SU-DHL-6 (cell line): ENCODE data around the gene ANO9.

Experiments
- H2AFZ ChIP-seq: fragments of 200-600 bp; sonication (generic); 2 replicates; pipeline ENCODE4 v1.6.1; 2014; ENCODE audit warnings: low read depth, mild to moderate bottlenecking, moderate library complexity, mixed read lengths, antibody characterized with exemption, low read length; ENCODE audit not compliant: severe bottlenecking
- H3F3A ChIP-seq: fragments of 200-600 bp; shearing (Covaris generic); 2 replicates; pipeline ENCODE4 v1.6.0; 2016; ENCODE audit warnings: antibody characterized with exemption, mild to moderate bottlenecking; ENCODE audit not compliant: insufficient read depth
- H3K27ac ChIP-seq: fragments of 200-600 bp; sonication (generic); 2 replicates; pipeline ENCODE4 v1.5.1; 2016; ENCODE audit warnings: low read depth, mild to moderate bottlenecking, low read length, moderate library complexity, mixed read lengths
- H3K27me3 ChIP-seq: fragments of 200-600 bp; sonication (generic), shearing (Covaris generic); 2 replicates; pipeline ENCODE4 v1.6.0; 2014; ENCODE audit warnings: mild to moderate bottlenecking, low read length
- H3K36me3 ChIP-seq: fragments of 200-600 bp; sonication (generic); 2 replicates; pipeline ENCODE4 v1.6.1; 2014; ENCODE audit warnings: mild to moderate bottlenecking, low read length, mixed read lengths
- H3K4me2 ChIP-seq: fragments of 300-600, 200-600 bp; shearing (Covaris generic), sonication (generic); 2 replicates; pipeline ENCODE4 v1.6.0; 2014; ENCODE audit warnings: low read length, low read depth, mild to moderate bottlenecking; ENCODE audit not compliant: poor library complexity, severe bottlenecking
- H3K4me3 ChIP-seq: fragments of 200-600 bp; sonication (generic); 2 replicates; pipeline ENCODE4 v1.5.1; 2014; ENCODE audit warnings: antibody characterized with exemption, low read length, mild to moderate bottlenecking, mixed read lengths; ENCODE audit not compliant: insufficient read depth, poor library complexity, severe bottlenecking
- H3K79me2 ChIP-seq: fragments of 200-600 bp; sonication (generic); 2 replicates; pipeline ENCODE4 v1.6.1; 2014; ENCODE audit warnings: mild to moderate bottlenecking, low read length, moderate library complexity; ENCODE audit not compliant: insufficient read depth
- H3K9ac ChIP-seq: fragments of 200-600 bp; sonication (generic); 2 replicates; pipeline ENCODE4 v1.7.0; 2014; ENCODE audit warnings: mild to moderate bottlenecking, low read length
- H3K9me2 ChIP-seq: fragments of 200-600 bp; sonication (generic); replicated peaks from 2 replicates; pipeline ENCODE4 v1.6.1; 2014; ENCODE audit warnings: low read length; ENCODE audit not compliant: insufficient read depth
- H3K9me3 ChIP-seq: fragments of 200-600 bp; sonication (generic); 2 replicates; pipeline ENCODE4 v1.6.1; 2014; ENCODE audit warnings: low read length, mixed read lengths; ENCODE audit not compliant: insufficient read depth
- H4K20me1 ChIP-seq: fragments of 200-600 bp; sonication (generic); 2 replicates; pipeline ENCODE4 v1.6.1; 2014; ENCODE audit warnings: low read depth, mild to moderate bottlenecking, antibody characterized with exemption, low read length, moderate library complexity, mixed read lengths
- CTCF ChIP-seq: fragments of 200-600 bp; sonication (generic); IDR thresholded peaks from one replicate; pipeline ENCODE4 v1.5.1; 2017; ENCODE audit warnings: antibody characterized with exemption, mild to moderate bottlenecking, low read length, moderate library complexity; ENCODE audit not compliant: insufficient read depth, poor library complexity, severe bottlenecking
- EZH2phosphoT487 ChIP-seq: fragments of 200-600 bp; sonication (generic), shearing (Covaris generic); conservative IDR thresholded peaks from 2 replicates; pipeline ENCODE4 v1.6.1; 2018; ENCODE audit warnings: mild to moderate bottlenecking, antibody characterized with exemption, low read length, moderate library complexity, mixed read lengths

ANO9 gene

GRCh38 chr11:479311-479710 lies 37.5 kb upstream of the ANO9 start:
- Histone ChIP-seq H3K4me2 (no peak overlapping the region), H3K27me3 (no peaks in the 10 kb centered on the region), H2AFZ (no peak overlapping the region), H3K9me2 (no peaks in the 10 kb centered on the region), H3K4me3 (no peak overlapping the region), H3K36me3 (no peaks in the 10 kb centered on the region), H3K9ac (no peak overlapping the region), H3K27ac (no peak overlapping the region), H4K20me1 (no peaks in the 10 kb centered on the region), H3K9me3 (no peaks in the 10 kb centered on the region), H3K79me2 (no peaks in the 10 kb centered on the region), H3F3A (no peaks in the 10 kb centered on the region)
- TF ChIP-seq EZH2phosphoT487 (no peak), CTCF (no peak)

GRCh38 chr11:477052-477715 lies 35.4 kb upstream of the ANO9 start:
- Histone ChIP-seq H3K9me2 (no peaks in the 10 kb centered on the region), H4K20me1 (no peaks in the 10 kb centered on the region), H3K9me3 (no peaks in the 10 kb centered on the region), H3K27ac (no peak overlapping the region), H3K9ac (no peak overlapping the region), H3K27me3 (no peaks in the 10 kb centered on the region), H3K36me3 (no peaks in the 10 kb centered on the region), H3F3A (no peaks in the 10 kb centered on the region), H3K79me2 (no peaks in the 10 kb centered on the region), H3K4me3 (no peak overlapping the region), H3K4me2 (no peak overlapping the region), H2AFZ (no peak overlapping the region)
- TF ChIP-seq EZH2phosphoT487: no peak
- no peak for TF ChIP-seq CTCF

- Histone ChIP-seq H3K79me2 (no peaks in the 10 kb centered on the region), H3K9me3 (no peaks in the 10 kb centered on the region), H2AFZ (no peak overlapping the region), H3K9me2 (no peaks in the 10 kb centered on the region), H3K27ac (no peak overlapping the region), H3K4me2 (no peak overlapping the region), H3K9ac (no peak overlapping the region), H3K36me3 (no peaks in the 10 kb centered on the region), H3K27me3 (no peaks in the 10 kb centered on the region), H3F3A (no peaks in the 10 kb centered on the region), H4K20me1 (no peaks in the 10 kb centered on the region), H3K4me3 (no peak overlapping the region)
- no peak for TF ChIP-seq CTCF
- no peak for TF ChIP-seq EZH2phosphoT487
Measured at GRCh38 chr11:476416-476815, 34.6 kb upstream of the ANO9 start.
